Mesenchymal stem cell (in vitro differentiated cells and primary cell): ENCODE results near the gene MGLL.

Experiments
- DNase-seq: peaks from one replicate; pipeline ENCODE4 v3.0.0-alpha.2; 2013
- H2AFZ ChIP-seq: one replicate; pipeline ENCODE4 v1.6.1; 2013; ENCODE audit warnings: low read depth, mild to moderate bottlenecking, control low read depth, inconsistent platforms, low read length, moderate library complexity
- H2AK5ac ChIP-seq: 2 replicates; pipeline ENCODE4 v1.6.1; 2013; ENCODE audit warnings: low read length, moderate library complexity, mild to moderate bottlenecking, inconsistent platforms; ENCODE audit not compliant: severe bottlenecking
- H2BK120ac ChIP-seq: one replicate; pipeline ENCODE4 v1.6.1; 2013; ENCODE audit warnings: low read depth, mild to moderate bottlenecking, inconsistent platforms, low read length, moderate library complexity
- H2BK12ac ChIP-seq, 2 experiments: one replicate each; pipeline ENCODE4 v1.6.1; 2013; ENCODE audit warnings: inconsistent platforms in 2 of 2, low read length in 2 of 2, mild to moderate bottlenecking in 2 of 2, moderate library complexity in 2 of 2, control low read depth in 1 of 2
- H2BK15ac ChIP-seq: one replicate; pipeline ENCODE4 v1.6.1; 2013; ENCODE audit warnings: mild to moderate bottlenecking, low read depth, inconsistent platforms; ENCODE audit not compliant: poor library complexity, severe bottlenecking
- H2BK5ac ChIP-seq: 2 replicates; pipeline ENCODE4 v1.6.1; 2013; ENCODE audit warnings: low read depth, mild to moderate bottlenecking, low read length, control low read depth, inconsistent platforms; ENCODE audit not compliant: poor library complexity, severe bottlenecking
- H3K14ac ChIP-seq, 2 experiments: one replicate each; pipeline ENCODE4 v1.6.1; 2013; ENCODE audit warnings: inconsistent platforms in 2 of 2, low read length in 2 of 2, control low read depth in 1 of 2, mild to moderate bottlenecking in 1 of 2, moderate library complexity in 1 of 2
- H3K18ac ChIP-seq, 2 experiments: one replicate each; pipeline ENCODE4 v1.6.1; 2013; ENCODE audit warnings: inconsistent platforms in 2 of 2, low read length in 2 of 2, control low read depth in 1 of 2, low read depth in 1 of 2, mild to moderate bottlenecking in 1 of 2
- H3K23ac ChIP-seq, 2 experiments: one replicate each; pipeline ENCODE4 v1.6.1; 2013; ENCODE audit warnings: inconsistent platforms in 2 of 2, low read length in 2 of 2, mild to moderate bottlenecking in 2 of 2, moderate library complexity in 2 of 2, control low read depth in 1 of 2
- H3K27ac ChIP-seq: 2 replicates; pipeline ENCODE4 v1.5.1; 2013; ENCODE audit warnings: mild to moderate bottlenecking, moderate library complexity, low read length, control low read depth, inconsistent platforms; ENCODE audit not compliant: poor library complexity, severe bottlenecking
- H3K27me3 ChIP-seq, 2 experiments: 2 replicates each; pipeline versions ENCODE4 v1.6.1 to v1.7.0; 2013; ENCODE audit warnings: low read length in 2 of 2, mild to moderate bottlenecking in 2 of 2, moderate library complexity in 2 of 2, control low read depth in 1 of 2, inconsistent platforms in 1 of 2; ENCODE audit not compliant: control insufficient read depth in 1 of 2, insufficient read depth in 1 of 2
- H3K36me3 ChIP-seq, 2 experiments: 2 replicates each; pipeline versions ENCODE4 v1.6.1 to v1.7.0; 2013; ENCODE audit warnings: low read length in 2 of 2, control low read depth in 1 of 2, inconsistent platforms in 1 of 2, low read depth in 1 of 2, mild to moderate bottlenecking in 1 of 2; ENCODE audit not compliant: insufficient read depth in 2 of 2, control insufficient read depth in 1 of 2
- H3K4ac ChIP-seq, 2 experiments: one replicate each; pipeline ENCODE4 v1.6.1; 2013; ENCODE audit warnings: inconsistent platforms in 2 of 2, low read length in 2 of 2, mild to moderate bottlenecking in 2 of 2, moderate library complexity in 2 of 2, control low read depth in 1 of 2, low read depth in 1 of 2
- H3K4me1 ChIP-seq: 2 replicates; pipeline ENCODE4 v1.6.1; 2013; ENCODE audit warnings: low read depth, low read length, control low read depth; ENCODE audit not compliant: control insufficient read depth, insufficient read depth
- H3K4me2 ChIP-seq: 2 replicates; pipeline ENCODE4 v1.6.1; 2013; ENCODE audit warnings: low read length, mild to moderate bottlenecking, inconsistent platforms; ENCODE audit not compliant: poor library complexity, severe bottlenecking
- H3K4me3 ChIP-seq, 2 experiments: 2 replicates each; pipeline versions ENCODE4 v1.5.1 to v1.7.0; 2013; ENCODE audit warnings: low read length in 2 of 2, mild to moderate bottlenecking in 2 of 2, control low read depth in 1 of 2, low read depth in 1 of 2; ENCODE audit not compliant: insufficient read depth in 1 of 2
- H3K79me1 ChIP-seq: replicated peaks from 2 replicates; pipeline ENCODE4 v1.6.1; 2013; ENCODE audit warnings: mild to moderate bottlenecking, control low read depth, low read length, inconsistent platforms; ENCODE audit not compliant: poor library complexity, severe bottlenecking
- H3K9ac ChIP-seq: 2 replicates; pipeline ENCODE4 v1.7.0; 2013; ENCODE audit warnings: mild to moderate bottlenecking, low read length, moderate library complexity
- H3K9me3 ChIP-seq: 2 replicates; pipeline ENCODE4 v1.7.0; 2013; ENCODE audit warnings: mild to moderate bottlenecking, low read length; ENCODE audit not compliant: control insufficient read depth
- H4K8ac ChIP-seq: one replicate; pipeline ENCODE4 v1.6.1; 2013; ENCODE audit warnings: inconsistent platforms, mild to moderate bottlenecking, low read length, moderate library complexity
- H4K91ac ChIP-seq: one replicate; pipeline ENCODE4 v1.6.1; 2013; ENCODE audit warnings: mild to moderate bottlenecking, low read length, inconsistent platforms
- WGBS: methylation state at CpG from one replicate; pipeline ENCODE4 v1.1.7; 2013; ENCODE audit warnings: mixed read lengths; 5-methylcytosine and 5-hydroxymethylcytosine counted together

Gene MGLL

GRCh38 chr3:127712461-127712860 lies 109.9 kb downstream of the MGLL start:
- no peak overlapping the region for H2BK12ac ChIP-seq
- H3K4me3 ChIP-seq, result no peak overlapping the region
- no peak for DNase-seq
- no peak overlapping the region for H4K91ac ChIP-seq
- no peak overlapping the region for H3K14ac ChIP-seq
- H3K18ac ChIP-seq, result no peak overlapping the region
- no peak overlapping the region for H2AFZ ChIP-seq
- peaks cover 70% of the 10 kb centered on the region in 2 experiments for H3K36me3 ChIP-seq
- H2BK120ac ChIP-seq, result no peak overlapping the region
- peaks cover 53% of the 10 kb centered on the region for H3K79me1 ChIP-seq
- H2AK5ac ChIP-seq, result no peak overlapping the region
- H3K4me1 ChIP-seq, result peaks cover 28% of the 10 kb centered on the region
- no peaks in the 10 kb centered on the region for H3K9me3 ChIP-seq
- no peak overlapping the region for H3K23ac ChIP-seq
- WGBS, result 87% methylated on average over 9 of the region's 9 CpGs
- no peak overlapping the region for H4K8ac ChIP-seq
- H2BK5ac ChIP-seq, result no peak overlapping the region
- H3K27ac ChIP-seq, result no peak overlapping the region
- H3K27me3 ChIP-seq, result no peaks in the 10 kb centered on the region
- no peak overlapping the region for H3K4me2 ChIP-seq
- no peak overlapping the region for H3K9ac ChIP-seq
- H2BK15ac ChIP-seq, result no peak overlapping the region
- no peak overlapping the region for H3K4ac ChIP-seq

- Histone ChIP-seq H2BK15ac (no peak overlapping the region), H3K4ac (no peak overlapping the region), H2AFZ (no peak overlapping the region), H3K79me1 (peaks cover 52% of the 10 kb centered on the region), H2AK5ac (no peak overlapping the region), H3K36me3 (peaks cover 69 to 76% of the 10 kb centered on the region in 2 experiments), H3K23ac (no peak overlapping the region), H3K27me3 (no peaks in the 10 kb centered on the region), H3K9ac (no peak overlapping the region), H3K27ac (no peak overlapping the region), H3K18ac (no peak overlapping the region), H3K9me3 (no peaks in the 10 kb centered on the region), H3K4me1 (peaks cover 30% of the 10 kb centered on the region), H2BK5ac (no peak overlapping the region), H4K8ac (no peak overlapping the region), H3K4me3 (no peak overlapping the region), H3K4me2 (no peak overlapping the region), H4K91ac (no peak overlapping the region), H2BK12ac (no peak overlapping the region), H2BK120ac (no peak overlapping the region), H3K14ac (no peak overlapping the region)
- no peak for DNase-seq
- WGBS, result 98% methylated on average over 14 of the region's 14 CpGs
Observed at GRCh38 chr3:127711896-127712295, 110.4 kb downstream of the MGLL start.

DNA sequence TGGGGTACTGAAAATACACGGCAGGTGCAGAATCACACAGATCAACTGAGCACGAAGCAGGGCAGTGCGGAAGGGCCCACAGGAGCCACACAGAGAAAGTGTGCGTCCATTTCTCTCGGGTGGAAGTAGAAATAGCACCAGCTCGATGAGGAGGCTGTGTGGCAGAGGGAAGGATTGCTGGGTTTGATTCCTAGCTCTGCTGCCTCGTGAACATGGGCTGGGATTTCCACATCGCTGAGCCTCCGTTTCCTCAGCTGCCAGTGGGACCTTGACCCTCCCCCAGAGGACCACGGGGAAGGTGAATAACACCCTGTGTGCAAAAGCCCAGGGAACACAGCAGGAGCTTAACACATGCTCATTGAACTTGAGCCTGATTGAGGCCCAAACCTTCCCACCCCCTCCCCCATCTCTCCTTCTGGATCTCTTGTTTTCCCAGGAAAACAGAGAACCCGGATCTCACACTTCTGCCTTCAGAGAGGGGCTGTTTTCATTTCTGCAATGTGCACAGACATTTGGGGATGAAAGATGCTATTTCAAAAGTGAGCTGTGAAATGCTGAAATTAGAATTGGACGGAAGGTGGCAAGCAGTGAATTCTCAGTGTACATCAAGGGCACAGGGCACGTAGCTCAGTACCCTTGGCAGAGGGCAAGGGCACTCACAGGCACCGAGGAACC lies 111.2 kb downstream of the MGLL start:
- WGBS, result 84% methylated on average over 14 of the region's 14 CpGs
- H2AK5ac ChIP-seq, result no peak overlapping the region

GRCh38 chr3:127710155-127710941 lies 112.0 kb downstream of the MGLL start:
- no peak overlapping the region for H3K9ac ChIP-seq
- no peak overlapping the region for H2AK5ac ChIP-seq
- no peak overlapping the region for H2AFZ ChIP-seq
- H2BK12ac ChIP-seq, result no peak overlapping the region
- peaks cover 50% of the 10 kb centered on the region for H3K79me1 ChIP-seq
- no peak overlapping the region for H4K91ac ChIP-seq
- no peak overlapping the region for H3K4ac ChIP-seq
- H3K23ac ChIP-seq, result no peak overlapping the region
- H4K8ac ChIP-seq, result no peak overlapping the region
- H2BK15ac ChIP-seq, result no peak overlapping the region
- WGBS, result 92% methylated on average over 18 of the region's 18 CpGs
- no peaks in the 10 kb centered on the region for H3K9me3 ChIP-seq
- no peak overlapping the region for H2BK120ac ChIP-seq
- H3K27me3 ChIP-seq, result no peaks in the 10 kb centered on the region
- peaks cover 65 to 76% of the 10 kb centered on the region in 2 experiments for H3K36me3 ChIP-seq
- H3K14ac ChIP-seq, result no peak overlapping the region
- no peak overlapping the region for H3K27ac ChIP-seq
- H3K4me3 ChIP-seq, result no peak overlapping the region
- peaks cover 32% of the 10 kb centered on the region for H3K4me1 ChIP-seq
- no peak overlapping the region for H3K18ac ChIP-seq
- DNase-seq, result no peak
- no peak overlapping the region for H2BK5ac ChIP-seq
- no peak overlapping the region for H3K4me2 ChIP-seq

More for the DNA sequence above, 111.2 kb downstream of the MGLL start:
- H2AFZ ChIP-seq, result no peak overlapping the region
- no peak overlapping the region for H2BK5ac ChIP-seq
- no peak overlapping the region for H4K8ac ChIP-seq
- no peak overlapping the region for H3K18ac ChIP-seq
- no peak overlapping the region for H3K4me2 ChIP-seq
- H4K91ac ChIP-seq, result no peak overlapping the region
- H3K79me1 ChIP-seq, result peaks cover 55% of the 10 kb centered on the region
- no peak overlapping the region for H3K4ac ChIP-seq
- no peak overlapping the region for H3K23ac ChIP-seq
- H3K27me3 ChIP-seq, result no peaks in the 10 kb centered on the region
- H3K4me3 ChIP-seq, result no peak overlapping the region
- no peak overlapping the region for H3K14ac ChIP-seq
- no peak overlapping the region for H3K9ac ChIP-seq
- peaks cover 69 to 78% of the 10 kb centered on the region in 2 experiments for H3K36me3 ChIP-seq
- DNase-seq, result no peak
- H3K9me3 ChIP-seq, result no peaks in the 10 kb centered on the region
- H2BK120ac ChIP-seq, result no peak overlapping the region
- no peak overlapping the region for H3K27ac ChIP-seq
- no peak overlapping the region for H2BK12ac ChIP-seq
- H2BK15ac ChIP-seq, result no peak overlapping the region
- H3K4me1 ChIP-seq, result peaks cover 32% of the 10 kb centered on the region
